NCI-H2081 (cell line): ENCODE results near the gene SCIMP.
"Not testable (repeated sequence)": the region's sequence is repeated elsewhere in the genome, so short reads cannot be mapped to it uniquely, and the experiment has no call there.

Source experiments
- DNase-seq, 2 experiments: peaks; one replicate each; lab custom pipeline; 2025; lab: John Stamatoyannopoulos, UW

SCIMP gene

DNA sequence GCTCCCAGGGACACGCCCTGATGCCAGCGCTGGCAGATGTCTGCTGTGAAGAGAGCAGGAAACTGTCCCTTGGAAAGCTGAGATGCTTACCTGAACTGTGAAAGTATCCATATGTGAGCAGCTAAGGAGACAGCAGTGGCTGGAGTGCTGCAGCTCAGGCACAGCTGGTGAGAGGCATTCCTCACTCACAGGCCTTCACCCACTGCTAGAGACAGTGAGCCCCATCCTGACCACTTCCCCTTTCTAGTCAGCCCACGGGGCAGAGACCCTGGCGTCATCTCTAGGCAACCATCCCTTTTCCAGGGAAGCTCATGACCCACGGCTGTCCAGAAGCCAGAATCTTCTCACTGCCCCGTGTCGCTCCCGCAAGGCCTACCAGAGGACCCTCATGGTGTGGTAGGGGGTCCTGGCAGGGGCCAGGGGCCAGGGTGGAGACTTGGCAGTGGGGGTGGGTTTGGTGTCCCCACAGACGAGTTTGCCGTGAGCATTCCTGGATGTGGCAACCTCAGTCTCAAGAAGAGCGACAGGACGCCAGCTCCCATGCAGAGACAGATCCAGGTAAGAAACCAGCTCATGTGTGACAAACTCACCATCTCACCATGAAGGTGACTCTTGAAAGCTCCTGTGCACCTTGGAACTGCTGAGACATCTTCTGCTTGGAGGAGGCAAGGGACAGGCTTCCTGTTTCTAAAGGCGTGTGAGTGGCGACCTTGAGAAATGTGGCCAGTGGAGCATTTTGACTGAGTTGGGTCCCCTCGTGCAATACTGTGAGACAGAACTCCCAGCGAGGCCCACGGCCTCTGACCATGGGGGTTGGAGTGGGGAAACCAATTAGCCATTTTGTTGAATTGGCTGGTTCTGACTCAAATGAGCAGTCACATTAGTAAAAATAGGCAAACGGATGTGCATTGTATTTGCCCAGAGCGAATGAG lies at the start of gene SCIMP:
SCIMP (minus strand) TSS at position 216 of the 932 bp plus-strand sequence; CDS start at position 111, 105 bp downstream.
- no peak for DNase-seq

DNA sequence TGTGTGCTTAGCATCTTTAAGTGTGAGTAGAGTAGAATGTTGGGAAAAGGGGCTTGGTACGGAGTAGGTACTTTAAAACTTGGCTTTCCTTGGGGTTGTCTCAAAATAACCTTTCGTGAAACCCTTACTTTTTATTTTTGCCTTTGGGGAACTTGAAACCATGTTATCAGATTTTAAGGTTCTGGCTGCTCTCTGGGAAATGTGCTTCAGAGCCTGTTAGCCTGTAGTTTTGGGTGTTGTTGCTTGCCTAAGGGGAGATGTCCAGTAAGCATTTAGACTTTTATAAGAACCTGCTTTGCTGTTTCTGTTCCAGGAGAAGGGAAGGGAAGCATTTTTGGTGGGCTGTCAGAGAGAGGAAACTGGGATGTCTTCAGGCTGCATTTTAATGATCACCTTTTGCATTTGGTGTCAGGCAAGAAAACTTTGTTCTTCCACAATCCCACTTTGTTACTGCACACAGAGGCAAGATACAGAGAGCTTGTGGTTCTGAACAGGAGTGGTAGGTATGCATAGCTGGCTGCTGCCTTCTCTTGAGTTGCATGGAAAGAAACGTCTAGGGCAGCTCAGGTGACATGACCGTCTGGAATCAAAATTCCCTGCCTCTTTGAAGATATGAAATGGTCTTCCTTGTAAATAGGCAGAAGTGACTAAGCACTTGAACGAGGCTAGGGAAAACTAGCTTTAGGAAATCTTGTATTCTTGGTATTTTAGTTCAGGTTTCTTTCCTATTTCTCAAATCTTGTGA lies 49.1 kb upstream of the SCIMP start:
- no peak for DNase-seq

GRCh38 chr17:5282642-5283217 lies 48.1 kb upstream of the SCIMP start:
- no peak for DNase-seq

DNA sequence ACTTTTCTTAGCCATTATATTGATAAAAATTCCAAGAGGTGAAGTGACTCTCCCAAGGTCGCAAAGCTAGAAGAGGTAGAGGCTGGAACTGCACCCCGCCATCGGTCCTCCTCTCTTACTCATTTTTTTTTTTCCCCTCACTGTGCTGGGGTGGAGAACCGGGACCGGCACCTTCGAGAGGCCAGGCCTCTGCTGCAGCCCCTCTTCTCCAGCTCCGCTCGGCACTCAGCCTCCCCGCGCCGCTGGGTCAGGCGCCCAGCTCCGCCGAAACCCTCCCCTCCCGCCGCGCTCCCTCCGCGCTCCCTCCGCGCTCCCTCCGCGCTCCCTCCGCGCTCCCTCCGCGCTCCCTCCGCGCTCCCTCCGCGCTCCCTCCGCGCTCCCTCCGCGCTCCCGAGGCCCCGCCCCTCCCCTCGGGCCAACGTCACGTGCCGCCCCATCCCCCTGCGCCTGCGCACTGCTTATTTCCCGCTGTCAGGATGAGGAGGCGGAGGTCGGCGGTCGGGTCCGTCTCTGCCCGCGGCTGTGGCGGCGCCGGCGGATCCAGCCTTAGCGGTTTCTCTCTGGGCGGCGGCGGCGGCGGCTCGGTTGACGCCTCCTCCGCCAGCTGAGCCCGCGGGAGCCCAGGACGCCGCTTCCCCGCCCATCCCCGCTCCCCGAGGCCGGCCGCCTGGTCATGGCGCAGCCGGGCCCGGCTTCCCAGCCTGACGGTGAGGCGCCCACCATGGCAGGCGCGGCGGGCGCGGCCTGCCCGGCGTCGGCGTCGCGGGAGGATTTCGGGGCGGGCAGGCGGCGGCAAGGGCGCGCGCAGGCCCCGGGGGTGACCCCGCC lies 47.4 kb upstream of the SCIMP start, which contains the start of gene RABEP1:
RABEP1 (plus strand) TSS at position 471 of the 828 bp plus-strand sequence; CDS start at position 674, 203 bp downstream.
- peak; percentile 72 to 79 for DNase-seq

DNA sequence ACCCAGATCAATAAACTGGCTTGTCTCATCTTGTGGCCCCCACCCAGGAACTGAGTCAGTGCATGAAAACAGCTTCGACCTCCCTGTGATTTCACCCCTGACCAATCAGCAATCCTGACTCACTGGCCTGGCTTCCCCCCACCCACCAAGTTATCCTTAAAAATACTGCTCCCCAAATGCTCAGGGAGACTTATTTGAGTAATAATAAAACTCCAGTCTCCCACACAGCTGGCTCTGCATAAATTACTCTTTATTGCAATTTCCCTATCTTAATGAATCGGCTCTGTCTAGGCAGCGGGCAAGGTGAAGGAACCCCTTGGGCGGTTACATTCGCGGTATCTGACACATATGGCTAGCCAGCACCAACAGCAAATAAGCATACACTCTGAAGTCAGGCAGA lies 37.7 kb upstream of the SCIMP start:
- no peak for DNase-seq

- no peak for DNase-seq
These were observed 34.7 kb upstream of the SCIMP start for GRCh38 chr17:5269241-5269960.

- no peak for DNase-seq
These were observed 30.2 kb upstream of the SCIMP start for GRCh38 chr17:5264893-5265292.

DNA sequence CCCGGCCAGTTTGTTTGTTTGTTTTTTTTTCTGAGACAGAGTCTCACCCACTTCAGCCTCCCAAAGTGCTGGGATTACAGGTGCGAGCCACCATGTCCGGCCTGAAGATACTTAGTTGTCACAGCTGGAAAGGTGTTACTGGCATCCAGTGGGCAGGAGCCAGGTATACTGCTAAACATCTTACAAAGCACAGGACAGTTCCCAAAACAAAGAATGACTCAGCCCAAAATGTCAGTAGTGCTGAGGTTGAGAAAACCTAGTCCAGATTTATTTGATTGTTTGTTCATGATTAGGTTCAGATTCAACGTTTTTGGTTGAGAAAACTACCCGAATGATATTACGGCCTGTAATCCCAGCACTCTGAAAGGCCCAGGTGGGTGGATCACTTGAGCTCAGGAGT lies 28.8 kb upstream of the SCIMP start:
- no peak for DNase-seq

GRCh38 chr17:5262416-5262991 lies 27.8 kb upstream of the SCIMP start:
- no peak for DNase-seq

DNA sequence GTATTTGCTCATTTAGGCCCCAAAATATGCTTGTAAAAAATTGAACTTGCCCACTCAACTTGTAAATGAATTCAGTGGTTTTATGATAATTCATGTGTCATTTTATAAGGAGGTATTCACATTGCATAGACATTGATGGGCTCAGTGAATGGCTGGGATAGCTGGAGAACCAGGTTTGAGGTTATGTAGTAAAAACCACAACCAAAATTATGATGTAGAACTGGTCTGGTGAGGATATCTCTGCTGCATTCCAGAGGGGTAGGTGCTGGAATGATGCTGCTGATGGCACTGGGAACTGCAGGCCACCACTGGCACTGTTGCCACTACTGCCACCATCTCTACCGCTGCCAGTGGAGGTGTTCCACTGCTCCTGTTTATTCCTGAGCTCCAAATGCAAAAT lies 25.9 kb upstream of the SCIMP start:
- no peak for DNase-seq

DNA sequence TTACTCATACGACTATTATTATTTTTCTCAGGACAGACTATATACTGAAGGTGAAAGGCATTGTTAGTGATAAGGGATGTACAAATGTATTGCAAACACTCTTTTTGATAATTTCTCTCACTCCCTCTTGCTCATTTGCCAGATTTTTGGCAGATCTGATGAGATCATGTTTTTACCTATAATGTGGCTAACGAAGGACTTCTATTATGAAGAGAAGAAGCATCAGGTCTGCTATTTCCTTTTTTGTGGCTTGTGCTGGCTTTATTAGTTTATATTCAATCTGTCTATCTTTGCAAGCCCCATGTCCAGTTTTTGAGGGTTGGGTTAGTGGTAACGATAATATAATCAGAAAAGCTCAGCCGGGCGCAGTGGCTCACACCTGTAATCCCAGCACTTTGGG lies 22.5 kb upstream of the SCIMP start:
- no peak for DNase-seq

GRCh38 chr17:5254903-5255521 lies 20.4 kb upstream of the SCIMP start:
- DNase-seq: no peak

- no peak for DNase-seq
These were observed 19.8 kb upstream of the SCIMP start for GRCh38 chr17:5254414-5254813.

DNA sequence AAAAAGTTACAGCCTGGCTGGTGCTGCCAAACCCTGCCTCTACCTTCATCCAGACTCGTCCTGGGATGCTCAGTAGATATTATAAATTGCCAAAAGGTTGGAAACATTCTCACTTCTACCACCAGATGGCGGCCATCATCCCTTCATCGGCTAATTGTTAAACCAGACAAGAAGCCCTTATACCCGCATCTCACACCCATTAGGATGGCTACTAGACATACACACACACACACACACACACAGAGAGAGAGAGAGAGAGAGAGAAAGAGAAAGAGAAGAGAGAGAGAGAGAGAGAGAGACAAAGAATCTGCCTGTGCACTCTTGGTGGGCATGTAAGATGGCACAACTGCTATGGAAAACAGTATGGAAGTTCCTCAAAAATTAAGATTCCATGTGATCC lies 15.0 kb upstream of the SCIMP start:
- DNase-seq: peak; percentile 47 to 68

DNA sequence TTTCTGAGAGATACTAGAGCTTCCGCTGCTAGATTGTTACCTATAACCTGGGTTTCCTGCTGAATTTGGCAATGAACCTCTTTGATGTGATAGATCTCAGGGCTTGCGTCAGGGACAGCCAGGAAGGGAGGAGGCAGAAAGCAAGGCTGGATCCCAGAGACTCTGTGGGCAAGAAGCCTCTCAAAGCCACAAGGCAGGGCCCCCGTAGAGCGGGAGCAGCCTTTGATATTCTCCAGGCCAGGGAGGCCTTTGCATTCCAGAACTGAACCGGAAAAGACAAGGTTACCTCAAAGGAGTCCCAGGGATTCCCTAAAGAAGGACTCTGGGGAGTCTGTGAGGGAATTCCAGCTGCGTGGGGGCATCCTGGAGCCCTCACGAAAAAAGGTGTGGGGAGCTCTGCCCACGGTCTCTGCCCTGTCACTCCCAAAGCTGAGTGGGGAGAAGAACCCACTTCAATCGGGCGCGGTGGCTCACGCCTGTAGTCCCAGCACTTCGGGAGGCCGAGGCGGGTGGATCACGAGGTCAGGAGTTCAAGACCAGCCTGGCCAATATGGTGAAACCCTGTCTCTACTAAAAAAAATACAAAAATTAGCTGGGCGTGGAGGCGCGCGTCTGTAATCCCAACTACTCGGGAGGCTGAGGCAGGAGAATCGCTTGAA lies 14.3 kb upstream of the SCIMP start:
- DNase-seq: no peak

- no peak for DNase-seq
These were observed 13.0 kb upstream of the SCIMP start for GRCh38 chr17:5247621-5248020.

GRCh38 chr17:5241861-5242671 lies 7.4 kb upstream of the SCIMP start:
- DNase-seq: no peak

- DNase-seq: not testable (repeated sequence)
These were observed 5.1 kb upstream of the SCIMP start for GRCh38 chr17:5239769-5240168.

- DNase-seq: no peak
These were observed 3.7 kb upstream of the SCIMP start for GRCh38 chr17:5238333-5238732.
